GM12872 (cell line): ENCODE data around the gene SRP9.

Source experiments
- TF ChIP-seq, protein P1 (sequence below): IDR thresholded peaks from 3 replicates; pipeline ENCODE4 v1.5.1; 2011; ENCODE audit warnings: low read depth, mild to moderate bottlenecking, low read length, moderate library complexity; ENCODE audit not compliant: insufficient read depth

The SRP9 gene

DNA sequence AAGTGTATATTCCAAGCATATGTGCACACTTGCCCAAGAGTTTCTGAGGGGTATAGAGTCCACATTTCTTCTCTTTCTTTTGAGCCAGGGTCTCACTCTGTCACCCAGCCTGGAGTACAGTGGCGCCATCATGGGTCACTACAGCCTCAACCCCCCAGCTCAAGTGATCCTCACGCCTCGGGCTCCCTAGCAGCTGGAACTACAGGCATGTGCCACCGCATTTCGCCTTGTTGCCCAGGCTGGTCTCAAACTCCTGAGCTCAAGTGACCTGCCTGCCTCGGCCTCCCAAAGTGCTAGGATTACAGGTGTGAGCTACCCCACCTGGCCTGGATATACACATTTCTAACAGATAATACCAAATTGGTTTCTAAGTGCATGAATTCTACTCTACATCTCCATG lies 17.1 kb upstream of the SRP9 start:
- TF ChIP-seq, protein P1, sequence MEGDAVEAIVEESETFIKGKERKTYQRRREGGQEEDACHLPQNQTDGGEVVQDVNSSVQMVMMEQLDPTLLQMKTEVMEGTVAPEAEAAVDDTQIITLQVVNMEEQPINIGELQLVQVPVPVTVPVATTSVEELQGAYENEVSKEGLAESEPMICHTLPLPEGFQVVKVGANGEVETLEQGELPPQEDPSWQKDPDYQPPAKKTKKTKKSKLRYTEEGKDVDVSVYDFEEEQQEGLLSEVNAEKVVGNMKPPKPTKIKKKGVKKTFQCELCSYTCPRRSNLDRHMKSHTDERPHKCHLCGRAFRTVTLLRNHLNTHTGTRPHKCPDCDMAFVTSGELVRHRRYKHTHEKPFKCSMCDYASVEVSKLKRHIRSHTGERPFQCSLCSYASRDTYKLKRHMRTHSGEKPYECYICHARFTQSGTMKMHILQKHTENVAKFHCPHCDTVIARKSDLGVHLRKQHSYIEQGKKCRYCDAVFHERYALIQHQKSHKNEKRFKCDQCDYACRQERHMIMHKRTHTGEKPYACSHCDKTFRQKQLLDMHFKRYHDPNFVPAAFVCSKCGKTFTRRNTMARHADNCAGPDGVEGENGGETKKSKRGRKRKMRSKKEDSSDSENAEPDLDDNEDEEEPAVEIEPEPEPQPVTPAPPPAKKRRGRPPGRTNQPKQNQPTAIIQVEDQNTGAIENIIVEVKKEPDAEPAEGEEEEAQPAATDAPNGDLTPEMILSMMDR, result no peak

DNA sequence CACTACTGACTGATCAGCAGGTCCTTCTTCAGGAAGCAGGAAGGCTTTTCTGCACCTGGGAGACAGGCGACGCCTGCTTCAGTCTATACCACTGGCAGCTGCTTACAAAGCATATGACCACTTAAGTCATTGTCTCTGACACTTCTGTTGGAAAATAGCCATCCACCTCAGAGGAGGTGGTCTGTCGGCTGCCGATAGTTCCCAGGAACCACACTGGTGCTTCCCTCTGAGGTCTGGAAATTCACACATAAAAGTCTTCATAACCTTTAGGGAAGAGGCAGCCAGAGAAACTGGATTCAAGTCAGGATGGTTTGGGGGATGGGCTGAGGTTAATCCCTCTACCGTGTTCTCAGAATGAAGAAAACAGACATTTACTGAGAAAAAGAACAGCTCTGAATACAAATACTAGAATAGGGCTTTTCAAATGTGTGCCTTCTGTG lies 15.6 kb upstream of the SRP9 start:
- TF ChIP-seq, protein P1, result no peak

DNA sequence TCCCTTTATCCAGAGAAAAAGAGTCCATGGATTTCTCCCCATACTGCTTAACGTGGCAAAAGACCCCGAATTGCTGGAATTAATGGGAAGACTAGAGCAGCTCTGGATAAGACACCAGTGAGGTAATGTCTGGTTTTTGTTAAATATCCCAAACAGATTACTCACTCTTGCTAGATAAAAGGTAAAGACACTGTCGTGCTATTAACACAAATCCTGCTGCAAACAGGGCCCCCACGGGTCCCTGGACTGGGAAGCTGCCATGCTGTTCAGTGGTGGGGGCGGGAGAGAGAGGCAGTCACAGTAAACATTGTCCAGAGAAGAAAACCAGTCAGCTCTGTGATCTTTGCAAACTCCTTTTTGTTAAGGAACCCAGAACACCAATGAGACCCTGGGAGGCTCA lies 15.2 kb upstream of the SRP9 start:
- TF ChIP-seq, protein P1, result no peak

DNA sequence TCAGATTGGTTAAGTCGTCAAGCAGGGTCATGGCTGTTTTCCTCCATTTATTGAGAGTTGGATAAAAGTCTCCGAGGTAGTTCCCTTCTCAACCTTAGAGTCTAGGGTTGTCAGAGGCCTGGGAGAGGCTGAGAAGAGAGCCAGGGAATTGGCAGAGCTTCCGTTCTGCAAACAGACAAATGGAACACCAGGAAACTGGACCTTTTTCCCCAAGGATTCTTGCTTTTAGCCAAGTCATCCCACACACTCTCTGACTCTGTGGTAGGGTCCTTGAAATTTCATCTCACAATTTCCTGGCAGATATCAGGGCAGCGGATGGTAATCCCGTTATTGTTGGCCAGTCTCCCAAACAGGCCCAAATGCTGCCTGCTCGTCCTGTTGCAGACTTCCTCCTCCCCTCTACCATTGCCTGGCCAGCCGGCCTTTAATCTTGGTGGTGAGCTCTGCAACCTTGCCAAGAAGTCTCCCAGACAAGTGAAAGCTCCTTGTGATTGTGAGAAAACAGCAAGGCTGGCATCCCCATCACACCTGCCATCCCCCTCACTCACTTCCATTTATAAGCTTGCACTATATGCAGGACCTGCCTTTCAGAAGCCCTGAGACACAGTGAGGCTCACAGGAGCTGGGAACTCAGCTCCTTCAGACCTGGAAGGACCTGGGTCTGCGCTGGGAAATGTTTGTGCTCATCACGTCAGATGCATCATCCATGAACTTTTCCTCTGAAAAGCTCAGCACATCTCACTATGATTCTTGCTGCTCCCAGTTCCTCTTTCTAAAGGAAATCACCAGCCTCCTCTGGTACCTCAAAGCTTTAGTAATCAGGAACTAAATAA lies 13.7 kb upstream of the SRP9 start:
- TF ChIP-seq, protein P1, result no peak

DNA sequence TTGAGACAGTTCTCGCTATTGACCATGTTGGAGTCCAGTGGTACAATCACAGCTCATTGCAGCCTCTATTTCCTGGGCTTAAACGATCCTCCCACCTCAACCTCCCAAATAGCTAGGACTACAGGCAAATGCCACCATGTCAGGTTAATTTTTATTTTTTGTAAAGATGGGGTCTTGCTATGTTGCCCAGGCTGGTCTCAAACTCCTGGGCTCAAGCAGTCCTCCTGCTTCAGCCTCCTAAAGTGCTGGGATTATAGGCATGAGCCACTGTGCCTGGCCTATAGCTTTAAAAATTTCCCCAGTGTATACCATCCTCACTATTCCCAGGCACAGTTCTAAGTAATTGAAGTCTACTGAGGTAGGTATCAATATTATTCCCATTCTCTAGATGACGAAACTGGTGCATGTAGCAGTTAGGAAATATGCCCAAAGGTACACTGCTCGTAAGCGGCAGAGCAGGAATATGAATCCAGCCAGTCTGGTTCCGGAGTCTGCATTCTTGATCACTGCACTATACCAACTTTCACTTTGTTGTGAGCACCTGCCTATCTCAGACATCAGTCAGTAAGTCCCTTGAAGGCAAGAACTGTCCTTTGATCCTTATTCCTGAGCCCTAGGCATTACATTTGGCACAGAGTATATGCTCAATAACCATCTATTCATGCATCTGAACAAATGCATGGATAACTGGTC lies 11.5 kb upstream of the SRP9 start:
- TF ChIP-seq, protein P1, result no peak

DNA sequence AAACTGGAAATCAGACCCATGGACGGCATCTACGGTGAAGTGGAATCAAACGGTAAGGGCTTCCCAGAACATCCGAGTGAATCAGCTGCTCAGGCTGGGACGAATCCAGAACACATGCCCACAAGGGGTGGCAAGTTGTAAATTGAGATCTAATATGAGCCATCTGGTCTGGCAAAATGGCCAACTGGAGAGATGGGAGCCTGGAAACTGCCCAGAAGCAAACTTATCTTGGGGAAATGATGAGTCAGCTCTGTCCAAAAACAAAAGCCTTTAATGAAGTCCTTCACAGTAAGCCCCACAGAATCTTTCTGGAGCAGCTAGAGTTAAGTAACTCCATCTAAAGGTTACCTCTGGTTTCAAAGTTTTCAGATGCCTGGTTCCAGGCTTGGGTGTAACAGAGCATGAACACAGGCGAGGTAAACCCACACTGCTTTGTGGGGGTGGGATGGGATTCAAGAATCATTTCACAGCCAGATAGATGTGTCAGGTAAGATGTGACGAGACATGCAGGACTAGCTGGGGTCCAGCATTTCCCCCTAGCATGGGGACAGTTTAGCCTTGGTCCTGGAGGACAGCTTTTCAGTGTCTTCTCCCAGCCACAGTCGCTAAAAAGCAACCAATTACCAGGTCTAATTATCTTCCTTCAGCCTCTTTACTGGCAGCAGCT lies 10.5 kb upstream of the SRP9 start:
- TF ChIP-seq, protein P1, result no peak

DNA sequence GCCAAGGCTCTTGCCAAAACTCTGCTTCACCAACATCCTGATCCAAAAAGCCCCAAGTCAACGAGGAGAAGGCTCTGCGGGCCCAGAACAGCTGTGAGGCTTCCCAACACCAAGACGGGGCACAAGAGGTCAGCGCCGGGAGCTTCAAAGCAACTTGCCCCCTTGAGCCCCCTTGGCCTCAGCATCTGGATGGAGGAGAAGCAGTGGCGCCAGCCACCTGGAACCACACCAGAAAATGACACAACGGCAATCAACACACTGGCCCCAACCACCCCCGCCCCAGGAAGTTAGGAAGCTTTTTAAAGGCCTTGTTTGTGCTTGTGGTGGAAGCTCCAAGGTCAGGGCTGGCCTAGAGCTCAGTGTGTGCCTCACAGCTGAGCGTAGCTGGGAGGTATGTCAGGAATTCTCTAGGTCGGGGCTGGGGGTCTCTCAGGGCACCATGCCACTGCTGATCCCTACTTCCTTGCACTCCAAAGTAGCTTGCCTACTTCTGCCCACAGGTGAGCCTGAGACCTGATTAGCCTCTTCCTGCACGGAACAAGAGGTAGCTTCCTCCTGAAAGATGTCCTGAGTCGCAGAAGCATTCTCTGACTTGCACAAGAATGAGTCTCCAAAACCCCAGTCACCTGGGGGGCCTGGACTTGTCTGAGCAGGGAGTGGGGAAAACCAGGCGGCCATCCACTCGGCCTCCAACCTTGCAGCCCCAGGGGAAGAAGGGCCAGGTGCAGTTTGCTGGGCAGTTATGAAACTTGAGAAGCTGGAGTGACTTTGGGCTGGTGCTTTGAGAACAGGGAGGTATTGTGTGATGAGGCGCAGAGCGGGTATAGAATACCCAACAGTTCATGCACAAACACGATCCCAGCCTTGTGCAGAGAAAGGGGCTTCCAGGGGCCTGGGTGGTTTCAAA lies 9.7 kb upstream of the SRP9 start:
- TF ChIP-seq, protein P1, result no peak
